Ectodermal cell (in vitro differentiated cells): ENCODE measurements around the gene KMT5B.

Experiments used
- H3K27ac ChIP-seq: 2 replicates; pipeline ENCODE4 v1.7.0; 2013; ENCODE audit warnings: mild to moderate bottlenecking, low read depth, low read length; ENCODE audit not compliant: insufficient read depth, poor library complexity, severe bottlenecking
- H3K27me3 ChIP-seq: 2 replicates; pipeline ENCODE4 v1.7.0; 2013; ENCODE audit warnings: mild to moderate bottlenecking, low read length; ENCODE audit not compliant: insufficient read depth, control insufficient read depth, poor library complexity, severe bottlenecking
- H3K36me3 ChIP-seq: one replicate; pipeline ENCODE4 v1.7.0; 2013; ENCODE audit warnings: low read length; ENCODE audit not compliant: control insufficient read depth, insufficient read depth
- H3K4me1 ChIP-seq: one replicate; pipeline ENCODE4 v1.7.0; 2013; ENCODE audit warnings: low read length; ENCODE audit not compliant: control insufficient read depth, insufficient read depth
- H3K4me3 ChIP-seq: 2 replicates; pipeline ENCODE4 v1.7.0; 2013; ENCODE audit warnings: low read depth, low read length, control low read depth; ENCODE audit not compliant: insufficient read depth
- H3K9me3 ChIP-seq: 2 replicates; pipeline ENCODE4 v1.7.0; 2013; ENCODE audit warnings: mild to moderate bottlenecking, low read length, moderate library complexity; ENCODE audit not compliant: control insufficient read depth
- WGBS, 2 experiments: methylation state at CpG; one replicate each; pipeline ENCODE4 v1.1.7; 2013; ENCODE audit warnings: missing lambda C conversion rate in 2 of 2; 5-methylcytosine and 5-hydroxymethylcytosine counted together

The KMT5B gene

DNA sequence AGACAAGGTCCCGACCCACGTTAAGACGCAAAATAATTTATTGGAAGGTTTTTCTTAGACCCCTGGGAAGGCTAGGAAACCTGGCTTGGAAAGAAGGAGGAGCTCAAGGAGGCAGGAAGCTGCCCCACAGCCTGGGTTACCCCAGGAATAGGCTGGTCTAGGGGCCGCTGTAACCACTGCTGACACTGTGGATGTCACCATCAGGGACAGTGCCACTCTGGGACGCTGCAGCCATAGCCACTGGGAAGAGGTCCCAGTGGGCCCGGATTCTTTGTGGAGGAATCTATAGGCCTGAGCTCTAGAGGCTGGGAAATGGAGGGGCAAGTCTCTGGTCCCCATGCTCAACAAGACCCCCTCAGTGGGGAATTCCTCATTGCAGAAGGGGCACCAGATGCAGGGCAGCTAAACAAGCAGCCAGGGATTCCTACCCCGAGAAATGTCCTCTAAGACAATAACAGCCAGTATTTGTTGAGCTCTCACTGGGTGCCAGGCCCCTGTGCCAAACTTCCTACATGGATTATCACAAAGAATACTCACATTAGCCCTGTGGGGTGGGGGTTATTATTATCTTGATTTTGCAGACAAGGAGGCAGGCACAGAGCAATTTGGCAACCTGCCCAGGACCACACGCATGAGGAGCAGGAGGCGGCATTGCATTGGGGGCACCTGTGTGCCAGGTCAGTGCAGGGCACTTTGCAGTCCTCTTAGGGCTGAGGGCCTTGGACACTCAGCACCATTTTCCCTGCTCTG is 72.4 kb downstream of the KMT5B start:
- Histone ChIP-seq H3K4me1 (no peaks in the 10 kb centered on the region), H3K9me3 (no peaks in the 10 kb centered on the region), H3K4me3 (no peak overlapping the region), H3K27ac (no peak overlapping the region), H3K36me3 (no peaks in the 10 kb centered on the region), H3K27me3 (no peaks in the 10 kb centered on the region)
- WGBS, 2 experiments, result 93 to 94% methylated on average over 9 of the region's 9 CpGs

DNA sequence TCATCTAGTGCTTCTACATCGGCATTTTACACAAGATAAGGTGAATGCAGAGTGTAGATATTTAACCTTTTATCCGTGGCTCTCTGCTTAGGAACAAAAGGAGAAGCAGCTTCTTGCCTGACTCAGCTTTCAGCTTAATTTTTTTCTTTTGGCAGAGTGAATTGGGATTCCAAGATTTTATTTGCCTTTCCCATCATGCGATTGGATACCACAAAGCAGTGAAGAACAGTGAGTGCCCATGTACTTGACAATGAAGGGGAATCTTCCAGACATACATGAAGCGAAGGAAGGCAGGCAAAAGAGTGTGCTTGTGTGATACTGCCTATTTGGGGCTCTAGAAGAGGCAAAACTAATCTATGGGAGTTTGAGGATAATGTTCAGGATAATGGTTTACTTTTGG is 74.9 kb downstream of the KMT5B start:
- Histone ChIP-seq H3K4me3 (no peak overlapping the region), H3K4me1 (no peaks in the 10 kb centered on the region), H3K27me3 (no peaks in the 10 kb centered on the region), H3K9me3 (no peaks in the 10 kb centered on the region), H3K27ac (no peak overlapping the region), H3K36me3 (no peaks in the 10 kb centered on the region)
- 93 to 95% methylated on average over 4 of the region's 4 CpGs for WGBS, 2 experiments

DNA sequence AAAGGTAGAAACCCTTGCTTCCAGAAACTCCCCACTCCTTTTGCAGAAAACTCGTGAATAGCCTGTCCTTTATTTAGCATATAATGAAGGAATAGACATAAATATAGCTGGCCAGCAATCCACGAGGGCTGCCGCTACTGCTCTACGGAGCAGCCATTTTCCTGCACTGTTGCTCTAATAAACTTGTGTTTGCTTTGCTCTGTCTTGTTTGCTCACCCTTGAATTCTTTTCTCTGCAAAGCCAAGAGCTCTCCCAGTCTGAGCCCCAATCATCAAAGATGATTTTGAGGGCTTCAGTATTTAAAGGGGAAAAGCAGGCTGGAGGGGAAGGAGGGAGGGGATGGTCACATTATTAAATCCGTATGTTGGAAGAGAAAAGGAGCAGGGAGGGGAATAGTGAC is 75.3 kb downstream of the KMT5B start:
- H3K36me3 ChIP-seq, result no peaks in the 10 kb centered on the region
- H3K27ac ChIP-seq, result no peak overlapping the region
- H3K4me3 ChIP-seq, result no peak overlapping the region
- no peaks in the 10 kb centered on the region for H3K27me3 ChIP-seq
- no peaks in the 10 kb centered on the region for H3K4me1 ChIP-seq
- no peaks in the 10 kb centered on the region for H3K9me3 ChIP-seq
- 91 to 94% methylated on average over 5 of the region's 5 CpGs for WGBS, 2 experiments

DNA sequence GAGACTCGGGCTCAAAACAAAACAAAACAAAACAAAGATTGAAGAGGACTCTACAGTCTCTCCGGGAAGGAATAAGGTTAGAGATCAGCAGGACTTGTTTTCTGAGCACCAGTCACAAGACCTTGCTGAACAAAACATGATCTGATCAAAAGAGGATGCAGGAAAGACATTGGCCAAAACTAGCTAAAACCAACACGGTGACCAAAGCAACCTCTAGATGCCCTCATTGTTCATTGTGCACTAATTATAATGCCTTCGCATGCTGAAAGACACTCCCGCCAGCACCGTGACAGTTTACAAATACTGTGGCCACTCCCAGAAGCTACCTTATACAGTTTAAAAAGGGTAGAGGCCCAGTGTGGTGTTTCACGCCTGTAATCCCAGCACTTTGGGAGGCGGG is 76.2 kb downstream of the KMT5B start:
- H3K9me3 ChIP-seq, result no peaks in the 10 kb centered on the region
- H3K4me1 ChIP-seq, result no peaks in the 10 kb centered on the region
- no peaks in the 10 kb centered on the region for H3K36me3 ChIP-seq
- H3K27ac ChIP-seq, result no peak overlapping the region
- no peak overlapping the region for H3K4me3 ChIP-seq
- WGBS, 2 experiments, result 93 to 94% methylated on average over 8 of the region's 8 CpGs
- H3K27me3 ChIP-seq, result no peaks in the 10 kb centered on the region

- no peaks in the 10 kb centered on the region for H3K36me3 ChIP-seq
- H3K27me3 ChIP-seq, result no peaks in the 10 kb centered on the region
- no peak overlapping the region for H3K4me3 ChIP-seq
- 89 to 95% methylated on average over 3 of the region's 3 CpGs for WGBS, 2 experiments
- H3K9me3 ChIP-seq, result peaks cover 2% of the 10 kb centered on the region
- no peak overlapping the region for H3K27ac ChIP-seq
- no peaks in the 10 kb centered on the region for H3K4me1 ChIP-seq
Measured at GRCh38 chr11:68135161-68135560, 77.9 kb downstream of the KMT5B start.

- WGBS, 2 experiments, result 91% methylated on average over 2 of the region's 2 CpGs
- H3K9me3 ChIP-seq, result peaks cover 2% of the 10 kb centered on the region
Measured at GRCh38 chr11:68133761-68134160, 79.3 kb downstream of the KMT5B start.

GRCh38 chr11:68130121-68130520 is 83.0 kb downstream of the KMT5B start:
- H3K4me1 ChIP-seq, result no peaks in the 10 kb centered on the region
- WGBS, 2 experiments, result 85 to 95% methylated on average over 1 of the region's 1 CpG
- H3K27me3 ChIP-seq, result no peaks in the 10 kb centered on the region
- no peak overlapping the region for H3K27ac ChIP-seq
- no peaks in the 10 kb centered on the region for H3K36me3 ChIP-seq
- H3K9me3 ChIP-seq, result peaks cover 2% of the 10 kb centered on the region
- H3K4me3 ChIP-seq, result no peak overlapping the region

More at GRCh38 chr11:68133761-68134160, 79.3 kb downstream of the KMT5B start:
- Histone ChIP-seq H3K4me1 (no peaks in the 10 kb centered on the region), H3K4me3 (no peak overlapping the region), H3K27ac (no peak overlapping the region), H3K36me3 (no peaks in the 10 kb centered on the region), H3K27me3 (no peaks in the 10 kb centered on the region)

GRCh38 chr11:68128682-68129327 is 84.3 kb downstream of the KMT5B start:
- no peak overlapping the region for H3K4me3 ChIP-seq
- WGBS, 2 experiments, result 43 to 47% methylated on average over 14 of the region's 15 CpGs
- H3K27ac ChIP-seq, result no peak overlapping the region

DNA sequence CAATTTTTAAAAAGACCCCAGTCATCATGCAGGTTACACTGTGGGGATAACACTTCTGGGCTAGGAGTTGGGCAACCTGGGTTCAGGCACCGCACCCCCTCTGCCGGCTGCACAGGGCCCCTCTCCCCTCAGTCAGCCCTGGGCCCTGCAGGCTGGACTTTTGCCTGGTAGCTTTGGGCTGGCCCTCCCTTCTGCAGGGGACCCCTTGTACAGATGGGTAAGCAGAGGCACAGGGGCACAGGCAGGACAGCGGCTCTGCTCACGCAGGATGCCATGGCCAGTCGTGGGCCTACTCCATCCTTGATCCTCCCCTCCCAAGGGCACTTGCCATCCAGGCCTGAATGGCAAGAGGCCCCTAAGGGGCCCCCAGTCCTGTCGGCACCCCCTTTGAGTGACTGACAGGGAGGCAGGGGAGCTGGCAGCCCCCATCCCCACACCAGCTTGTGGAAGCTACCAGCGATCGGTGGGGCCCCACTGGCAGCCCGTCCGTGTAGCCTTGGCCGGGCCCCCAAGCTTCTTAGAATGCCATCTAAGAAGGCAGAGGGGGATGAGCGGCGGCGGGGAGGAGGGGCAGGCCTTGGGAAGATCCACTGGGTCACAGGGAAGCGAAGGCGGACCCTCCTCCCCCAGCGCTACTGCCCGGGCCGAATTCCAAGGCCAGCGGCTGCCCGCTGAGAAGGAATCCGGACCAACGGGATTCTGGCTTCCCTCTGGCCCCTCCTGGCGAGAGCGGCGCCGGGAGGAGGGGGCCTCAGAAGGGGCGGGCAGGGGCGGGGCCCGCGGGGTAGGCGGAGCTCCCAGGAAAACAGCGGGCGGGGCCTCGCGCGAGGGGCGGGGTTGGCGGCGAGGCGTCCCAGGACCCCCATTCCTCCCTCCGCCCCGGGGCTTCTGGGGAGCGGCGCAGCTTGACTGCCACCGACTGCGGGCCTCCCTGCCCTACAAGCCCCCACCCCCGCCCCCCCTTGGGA is 85.1 kb downstream of the KMT5B start:
- no peak overlapping the region for H3K27ac ChIP-seq
- WGBS, 2 experiments, result 10% methylated on average over 47 to 48 of the region's 48 CpGs
- peak overlapping the region; percentile 2 for H3K4me3 ChIP-seq
- H3K9me3 ChIP-seq, result peaks cover 2% of the 10 kb centered on the region
- no peaks in the 10 kb centered on the region for H3K36me3 ChIP-seq
- H3K4me1 ChIP-seq, result no peaks in the 10 kb centered on the region
- H3K27me3 ChIP-seq, result no peaks in the 10 kb centered on the region

More at GRCh38 chr11:68128682-68129327, 84.3 kb downstream of the KMT5B start:
- Histone ChIP-seq H3K27me3 (no peaks in the 10 kb centered on the region), H3K36me3 (no peaks in the 10 kb centered on the region), H3K9me3 (peaks cover 2% of the 10 kb centered on the region), H3K4me1 (no peaks in the 10 kb centered on the region)

- H3K27me3 ChIP-seq, result no peaks in the 10 kb centered on the region
- H3K27ac ChIP-seq, result no peak overlapping the region
- no peaks in the 10 kb centered on the region for H3K9me3 ChIP-seq
- H3K36me3 ChIP-seq, result no peaks in the 10 kb centered on the region
- no peak overlapping the region for H3K4me3 ChIP-seq
- 84 to 88% methylated on average over 4 of the region's 4 CpGs for WGBS, 2 experiments
- peaks cover 6% of the 10 kb centered on the region for H3K4me1 ChIP-seq
Measured at GRCh38 chr11:68125164-68125563, 87.9 kb downstream of the KMT5B start.
